Activated gamma-delta T cell treated with anti-CD3 and anti-CD28 coated beads, Interleukin-2, amount 50 U/mL, for 16 hours (primary cell): ENCODE measurements around the gene CASKIN2.
"Not testable (repeated sequence)": the region's sequence is repeated elsewhere in the genome, so short reads cannot be mapped to it uniquely, and the experiment has no call there.

Source experiments
- DNase-seq: peaks from one replicate; pipeline ENCODE4 v3.0.0-alpha.2; 2020; ENCODE audit warnings: low read depth

Gene CASKIN2

GRCh38 chr17:75465039-75465438 lies 50.3 kb downstream of the CASKIN2 start:
- DNase-seq = no peak

- DNase-seq = no peak
These were observed 51.7 kb downstream of the CASKIN2 start for GRCh38 chr17:75463603-75464002.

GRCh38 chr17:75460295-75460694 lies 55.0 kb downstream of the CASKIN2 start:
- DNase-seq = no peak

GRCh38 chr17:75459590-75460267 lies 55.6 kb downstream of the CASKIN2 start:
- DNase-seq = no peak

- DNase-seq = no peak
These were observed 56.1 kb downstream of the CASKIN2 start for GRCh38 chr17:75459246-75459589.

- no peak for DNase-seq
These were observed 58.2 kb downstream of the CASKIN2 start for GRCh38 chr17:75457047-75457654.

- DNase-seq = peak; percentile 85
These were observed 58.8 kb downstream of the CASKIN2 start, which contains the start of gene TMEM94 for GRCh38 chr17:75456417-75457046. TMEM94 (plus strand) TSS chr17:75456635; CDS start chr17:75471906, 15,271 bp downstream.

GRCh38 chr17:75456039-75456416 lies 59.3 kb downstream of the CASKIN2 start:
- DNase-seq = no peak

- DNase-seq = not testable (repeated sequence)
These were observed 60.7 kb downstream of the CASKIN2 start for GRCh38 chr17:75454672-75455071.

- no peak for DNase-seq
These were observed 61.1 kb downstream of the CASKIN2 start for GRCh38 chr17:75454193-75454592.

GRCh38 chr17:75450270-75450669 lies 65.1 kb downstream of the CASKIN2 start:
- no peak for DNase-seq
